ENCODE data around the gene MRM3.

GRCh38 chr17:836151-836550 is 54.0 kb downstream of the MRM3 start:
- no peak for TF ChIP-seq CTCF (IDR thresholded peaks at IDR 0.05; ENCODE audit: low read depth, low read length, poor library complexity, severe bottlenecking)
- TF ChIP-seq EZH2phosphoT487 (IDR thresholded peaks at IDR 0.05; ENCODE audit: borderline replicate concordance, low read length) = no peak

Measured in DOHH2 (cell line).